OCI-LY1 (cell line): ENCODE data around the gene RBPJL.

Experiments used
- H2AFZ ChIP-seq: fragments of 200-600 bp; sonication (generic), shearing (Covaris generic); 2 replicates; pipeline ENCODE4 v1.6.0; 2014; ENCODE audit warnings: antibody characterized with exemption, mild to moderate bottlenecking, low read length
- H3F3A ChIP-seq: fragments of 200-600 bp; sonication (generic), shearing (Covaris generic); 2 replicates; pipeline ENCODE4 v1.6.0; 2014; ENCODE audit warnings: mild to moderate bottlenecking, antibody characterized with exemption, low read length, moderate library complexity; ENCODE audit not compliant: insufficient read depth
- H3K27ac ChIP-seq: fragments of 200-600 bp; sonication (generic); 2 replicates; pipeline ENCODE4 v1.5.1; 2014; ENCODE audit warnings: low read length, mixed run types, mild to moderate bottlenecking, low read depth; ENCODE audit not compliant: poor library complexity, severe bottlenecking
- H3K27me3 ChIP-seq: fragments of 200-600 bp; sonication (generic); 2 replicates; pipeline ENCODE4 v1.6.0; 2014; ENCODE audit warnings: antibody characterized with exemption, mild to moderate bottlenecking, low read length, moderate library complexity; ENCODE audit not compliant: insufficient read depth
- H3K36me3 ChIP-seq: fragments of 200-600 bp; sonication (generic); 2 replicates; pipeline ENCODE4 v1.6.1; 2014; ENCODE audit warnings: mild to moderate bottlenecking, antibody characterized with exemption, low read length, moderate library complexity, mixed read lengths; ENCODE audit not compliant: insufficient read depth
- H3K4me1 ChIP-seq: fragments of 200-600 bp; sonication (generic); 2 replicates; pipeline ENCODE4 v1.5.1; 2014; ENCODE audit warnings: mild to moderate bottlenecking, low read length, moderate library complexity; ENCODE audit not compliant: insufficient read depth, severe bottlenecking
- H3K4me2 ChIP-seq: fragments of 200-600 bp; sonication (generic), shearing (Covaris generic); 2 replicates; pipeline ENCODE4 v1.6.1; 2014; ENCODE audit warnings: low read length
- H3K4me3 ChIP-seq: fragments of 200-600 bp; sonication (generic); 2 replicates; pipeline ENCODE4 v1.5.1; 2014; ENCODE audit warnings: low read length, low read depth, mild to moderate bottlenecking, mixed read lengths; ENCODE audit not compliant: poor library complexity, severe bottlenecking
- H3K79me2 ChIP-seq: fragments of 200-600 bp; shearing (Covaris generic); 2 replicates; pipeline ENCODE4 v1.6.1; 2016; ENCODE audit warnings: mixed run types, low read length, mixed read lengths; ENCODE audit not compliant: insufficient read depth
- H3K9ac ChIP-seq: fragments of 200-600 bp; sonication (generic), shearing (Covaris generic); 2 replicates; pipeline ENCODE4 v1.6.1; 2014; ENCODE audit warnings: mild to moderate bottlenecking, low read length, mixed read lengths
- H3K9me2 ChIP-seq: fragments of 200-600 bp; sonication (generic), shearing (Covaris generic); 2 replicates; pipeline ENCODE4 v1.6.1; 2014; ENCODE audit warnings: low read depth, mild to moderate bottlenecking, low read length, mixed read lengths
- H3K9me3 ChIP-seq: fragments of 200-600 bp; shearing (Covaris generic); 2 replicates; pipeline ENCODE4 v1.6.1; 2014; ENCODE audit warnings: low read length, mixed read lengths
- H4K20me1 ChIP-seq: fragments of 200-600 bp; sonication (generic), shearing (Covaris generic); 2 replicates; pipeline ENCODE4 v1.6.0; 2016; ENCODE audit warnings: mild to moderate bottlenecking, low read length; ENCODE audit not compliant: insufficient read depth
- EZH2 ChIP-seq: fragments of 200-600 bp; sonication (generic), shearing (Covaris generic); IDR thresholded peaks from 2 replicates; pipeline ENCODE4 v1.8.0; 2017; ENCODE audit warnings: borderline replicate concordance, mixed run types, mild to moderate bottlenecking, antibody characterized with exemption, low read length, moderate library complexity, mixed read lengths
- TF ChIP-seq, protein P1 (sequence below): fragments of 200-600 bp; sonication (generic), shearing (Covaris generic); IDR thresholded peaks from 2 replicates; pipeline ENCODE4 v1.5.1; 2017; ENCODE audit warnings: mild to moderate bottlenecking, antibody characterized with exemption, low read length, moderate library complexity, mixed read lengths

RBPJL gene

DNA sequence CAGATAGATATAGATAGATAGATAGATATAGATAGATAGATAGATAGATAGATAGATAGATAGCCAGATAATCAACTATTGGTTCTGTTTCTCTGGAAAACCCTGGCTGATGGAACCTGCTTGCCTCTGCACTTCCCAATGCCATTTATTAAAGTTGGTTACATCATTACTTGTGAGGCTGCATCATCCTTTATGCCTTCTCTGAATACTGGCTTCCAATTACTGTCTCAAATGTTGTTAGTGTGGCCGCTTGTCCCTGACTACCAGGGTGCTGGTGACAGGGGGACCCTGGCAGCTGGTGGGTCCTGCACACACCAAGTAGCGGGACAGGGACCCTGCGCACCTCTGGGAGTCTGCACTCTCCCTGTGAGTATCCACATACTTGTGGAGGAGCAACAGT is 48.4 kb upstream of the RBPJL start:
- H3K9me3 ChIP-seq = no peaks in the 10 kb centered on the region
- H3K27me3 ChIP-seq = 0 out of 2 replicates have a peak, but pooled peaks cover 2% of the 10 kb centered on the region
- TF ChIP-seq, protein P1, sequence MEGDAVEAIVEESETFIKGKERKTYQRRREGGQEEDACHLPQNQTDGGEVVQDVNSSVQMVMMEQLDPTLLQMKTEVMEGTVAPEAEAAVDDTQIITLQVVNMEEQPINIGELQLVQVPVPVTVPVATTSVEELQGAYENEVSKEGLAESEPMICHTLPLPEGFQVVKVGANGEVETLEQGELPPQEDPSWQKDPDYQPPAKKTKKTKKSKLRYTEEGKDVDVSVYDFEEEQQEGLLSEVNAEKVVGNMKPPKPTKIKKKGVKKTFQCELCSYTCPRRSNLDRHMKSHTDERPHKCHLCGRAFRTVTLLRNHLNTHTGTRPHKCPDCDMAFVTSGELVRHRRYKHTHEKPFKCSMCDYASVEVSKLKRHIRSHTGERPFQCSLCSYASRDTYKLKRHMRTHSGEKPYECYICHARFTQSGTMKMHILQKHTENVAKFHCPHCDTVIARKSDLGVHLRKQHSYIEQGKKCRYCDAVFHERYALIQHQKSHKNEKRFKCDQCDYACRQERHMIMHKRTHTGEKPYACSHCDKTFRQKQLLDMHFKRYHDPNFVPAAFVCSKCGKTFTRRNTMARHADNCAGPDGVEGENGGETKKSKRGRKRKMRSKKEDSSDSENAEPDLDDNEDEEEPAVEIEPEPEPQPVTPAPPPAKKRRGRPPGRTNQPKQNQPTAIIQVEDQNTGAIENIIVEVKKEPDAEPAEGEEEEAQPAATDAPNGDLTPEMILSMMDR = no peak
- TF ChIP-seq EZH2 = no peak
- no peak overlapping the region for H2AFZ ChIP-seq
- no peaks in the 10 kb centered on the region for H3K4me1 ChIP-seq
- H3K4me2 ChIP-seq = no peak overlapping the region
- H4K20me1 ChIP-seq = no peaks in the 10 kb centered on the region
- no peak overlapping the region for H3K4me3 ChIP-seq
- no peak overlapping the region for H3K27ac ChIP-seq
- H3K9ac ChIP-seq = no peak overlapping the region
- H3K9me2 ChIP-seq = no peaks in the 10 kb centered on the region
- no peaks in the 10 kb centered on the region for H3K79me2 ChIP-seq
- no peaks in the 10 kb centered on the region for H3K36me3 ChIP-seq
- H3F3A ChIP-seq = no peaks in the 10 kb centered on the region

DNA sequence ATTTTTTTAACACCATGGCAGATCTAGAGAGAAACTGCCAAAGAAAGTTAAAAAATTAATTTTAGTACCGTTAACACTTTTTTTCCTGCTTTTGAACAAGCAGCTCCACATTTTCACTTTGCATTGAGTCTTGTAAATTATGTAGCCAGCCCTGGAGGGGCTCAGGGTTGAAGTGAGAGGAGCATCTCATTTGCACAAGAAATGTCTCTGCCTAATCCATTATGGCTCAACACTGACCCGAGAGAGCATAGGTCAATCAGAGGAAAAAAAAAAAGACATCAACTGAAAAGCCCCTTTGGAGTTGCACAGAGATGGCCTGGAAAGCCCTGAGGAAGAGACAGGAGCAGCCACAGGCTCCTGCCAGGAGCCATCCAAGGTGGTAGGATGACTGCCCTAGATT is 48.0 kb upstream of the RBPJL start:
- no peak overlapping the region for H3K9ac ChIP-seq
- no peaks in the 10 kb centered on the region for H3K9me3 ChIP-seq
- no peaks in the 10 kb centered on the region for H3F3A ChIP-seq
- H2AFZ ChIP-seq = no peak overlapping the region
- H3K27me3 ChIP-seq = 0 out of 2 replicates have a peak, but pooled peaks cover 2% of the 10 kb centered on the region
- no peaks in the 10 kb centered on the region for H3K79me2 ChIP-seq
- no peaks in the 10 kb centered on the region for H4K20me1 ChIP-seq
- no peaks in the 10 kb centered on the region for H3K36me3 ChIP-seq
- H3K4me3 ChIP-seq = no peak overlapping the region
- TF ChIP-seq, protein P1 = no peak
- no peak for TF ChIP-seq EZH2
- H3K9me2 ChIP-seq = no peaks in the 10 kb centered on the region
- no peaks in the 10 kb centered on the region for H3K4me1 ChIP-seq
- no peak overlapping the region for H3K27ac ChIP-seq
- H3K4me2 ChIP-seq = no peak overlapping the region

DNA sequence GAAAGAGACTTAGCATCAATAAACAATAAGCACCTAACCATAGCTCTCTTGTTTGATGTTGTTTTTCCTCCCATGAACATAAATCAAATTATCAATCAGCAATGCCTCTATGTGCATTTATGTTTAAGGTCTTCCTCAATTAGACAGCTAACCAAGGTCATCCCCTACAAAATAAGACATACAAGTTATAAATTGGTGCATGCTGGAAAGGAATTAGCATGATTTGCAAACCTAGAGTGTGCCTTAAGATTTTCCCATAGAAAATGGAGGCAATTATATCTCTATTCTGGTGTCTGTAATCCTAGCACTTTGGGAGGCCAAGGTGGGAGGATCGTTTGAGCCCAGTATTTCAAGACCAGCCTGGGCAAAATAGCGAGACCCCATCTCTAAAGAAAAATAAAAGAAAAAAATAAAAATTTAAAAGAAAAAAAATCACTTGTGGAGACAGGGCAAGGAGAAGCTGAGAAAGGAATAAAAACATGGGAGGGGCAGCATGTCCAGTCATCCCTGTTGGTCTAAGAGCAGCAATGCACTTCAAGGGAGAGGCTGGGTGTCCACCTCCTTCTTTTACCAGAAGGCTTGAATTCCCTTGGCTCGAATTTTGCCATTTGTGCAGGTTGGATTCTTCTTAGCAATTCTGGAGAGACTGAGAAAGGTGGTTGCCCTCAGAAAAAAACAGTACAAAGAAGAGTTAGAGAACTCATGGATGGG is 42.9 kb upstream of the RBPJL start:
- no peaks in the 10 kb centered on the region for H3K36me3 ChIP-seq
- 0 out of 2 replicates have a peak, but pooled peaks cover 2% of the 10 kb centered on the region for H3K27me3 ChIP-seq
- H3K9me2 ChIP-seq = no peaks in the 10 kb centered on the region
- H3K4me1 ChIP-seq = no peaks in the 10 kb centered on the region
- H3K4me2 ChIP-seq = no peak overlapping the region
- no peaks in the 10 kb centered on the region for H3K79me2 ChIP-seq
- H2AFZ ChIP-seq = no peak overlapping the region
- no peak for TF ChIP-seq EZH2
- TF ChIP-seq, protein P1 = no peak
- H3F3A ChIP-seq = no peaks in the 10 kb centered on the region
- no peak overlapping the region for H3K9ac ChIP-seq
- H3K27ac ChIP-seq = no peak overlapping the region
- H3K9me3 ChIP-seq = no peaks in the 10 kb centered on the region
- H3K4me3 ChIP-seq = no peak overlapping the region
- H4K20me1 ChIP-seq = no peaks in the 10 kb centered on the region
